NCI-H446 (cell line): ENCODE data around the gene ERN1.
"Not testable (repeated sequence)": the region's sequence is repeated elsewhere in the genome, so short reads cannot be mapped to it uniquely, and the experiment has no call there.

Experiments used
- DNase-seq, 2 experiments: peaks; one replicate each; lab custom pipeline; 2025; lab: John Stamatoyannopoulos, UW

ERN1 gene

DNA sequence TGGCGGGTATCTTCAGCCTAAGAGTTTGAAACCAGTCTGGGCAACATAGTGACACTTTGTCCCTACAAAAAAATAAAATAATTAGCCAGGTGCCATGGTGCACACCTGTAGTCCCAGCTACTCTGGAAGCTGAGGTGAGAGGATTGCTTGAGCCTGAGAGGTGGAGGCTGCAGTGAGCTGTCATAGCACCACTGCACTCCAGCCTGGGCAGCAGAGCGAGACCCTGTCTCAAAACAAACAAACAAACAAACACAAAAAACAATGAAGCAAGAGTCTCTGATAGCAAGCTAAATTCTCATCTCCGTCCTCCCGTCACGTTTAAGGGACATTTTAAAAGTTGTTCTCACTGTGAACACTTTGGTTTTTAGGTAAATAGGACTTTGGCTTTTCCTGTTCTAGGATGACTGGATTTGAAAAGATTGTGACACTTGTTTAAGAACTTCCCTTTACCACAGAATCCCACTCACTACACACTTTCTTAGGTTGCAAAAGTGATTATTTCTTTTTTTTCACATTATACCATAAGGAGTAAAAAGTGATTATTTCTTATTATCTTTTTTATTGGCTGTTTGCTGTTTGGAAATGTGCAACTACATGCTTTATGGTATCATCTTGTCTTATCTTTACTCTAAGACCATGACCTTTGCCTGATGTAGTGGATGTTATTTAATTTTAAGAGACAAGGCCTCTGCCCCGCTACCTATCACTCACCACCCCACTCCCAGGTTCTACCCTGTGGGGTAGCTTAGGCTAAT lies 4.4 kb upstream of the ERN1 start:
- no peak for DNase-seq

DNA sequence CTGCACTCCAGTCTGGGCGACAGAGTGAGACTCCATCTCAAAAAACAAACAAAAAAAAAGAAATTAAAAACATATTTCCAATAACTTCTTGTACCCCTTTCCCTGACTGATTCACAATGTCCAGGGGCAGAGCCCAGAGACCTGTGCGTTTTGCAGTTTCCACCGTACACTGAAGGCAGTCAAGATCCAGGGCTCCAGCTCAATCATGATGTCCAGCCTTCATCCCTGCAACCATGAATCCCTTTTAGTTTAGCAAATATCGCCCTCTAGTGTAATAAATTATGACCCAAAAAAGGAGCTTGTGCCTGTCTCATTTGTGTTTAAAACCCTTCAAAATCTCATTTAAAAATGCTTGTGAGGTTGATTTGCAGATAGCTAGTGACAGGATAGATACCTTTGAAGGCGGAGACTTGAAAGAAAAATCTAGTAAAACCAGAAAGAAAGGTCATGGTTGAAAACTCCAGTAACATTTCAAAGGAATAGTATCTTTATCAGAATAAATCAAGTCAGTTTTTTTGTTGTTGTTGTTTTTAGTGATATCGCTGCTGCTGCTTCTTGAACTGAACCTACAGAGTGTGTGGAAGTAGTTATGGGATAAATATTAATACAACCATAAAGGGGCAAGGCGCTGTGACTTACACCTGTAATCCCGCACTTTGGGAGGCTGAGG lies 3.7 kb upstream of the ERN1 start:
- peak; percentile 43 to 73 for DNase-seq

DNA sequence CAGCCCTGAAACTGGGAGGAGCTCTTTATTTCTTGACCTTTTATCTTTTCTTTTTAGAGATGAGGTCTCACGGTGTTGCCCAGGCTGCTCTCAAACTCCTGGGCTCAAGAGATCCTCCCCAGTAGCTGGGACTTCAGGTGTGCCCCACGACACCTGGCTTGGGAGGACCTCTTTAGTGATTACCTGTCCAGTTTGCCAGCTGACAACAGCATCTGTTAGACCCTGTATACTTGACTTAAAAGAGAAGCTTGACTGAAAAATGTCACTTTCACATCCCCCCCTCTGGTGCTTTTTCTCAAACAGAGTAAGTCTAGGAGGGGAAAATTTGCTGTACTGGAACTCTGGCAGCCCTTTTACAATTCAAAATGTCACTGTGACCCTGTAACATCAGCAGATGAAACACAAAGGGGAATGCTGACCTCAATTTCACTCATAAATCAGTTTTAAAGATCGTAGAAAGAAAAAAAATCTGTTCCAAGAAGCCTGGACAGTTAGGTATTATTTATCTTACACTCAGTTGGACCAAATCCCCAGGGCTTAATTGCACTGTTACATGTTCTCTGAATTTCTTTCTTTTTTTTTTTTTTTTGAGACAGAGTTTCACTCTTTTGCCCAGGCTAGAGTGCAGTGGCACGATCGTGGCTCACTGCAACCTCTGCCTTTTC lies 1.8 kb upstream of the ERN1 start:
- DNase-seq: no peak

DNA sequence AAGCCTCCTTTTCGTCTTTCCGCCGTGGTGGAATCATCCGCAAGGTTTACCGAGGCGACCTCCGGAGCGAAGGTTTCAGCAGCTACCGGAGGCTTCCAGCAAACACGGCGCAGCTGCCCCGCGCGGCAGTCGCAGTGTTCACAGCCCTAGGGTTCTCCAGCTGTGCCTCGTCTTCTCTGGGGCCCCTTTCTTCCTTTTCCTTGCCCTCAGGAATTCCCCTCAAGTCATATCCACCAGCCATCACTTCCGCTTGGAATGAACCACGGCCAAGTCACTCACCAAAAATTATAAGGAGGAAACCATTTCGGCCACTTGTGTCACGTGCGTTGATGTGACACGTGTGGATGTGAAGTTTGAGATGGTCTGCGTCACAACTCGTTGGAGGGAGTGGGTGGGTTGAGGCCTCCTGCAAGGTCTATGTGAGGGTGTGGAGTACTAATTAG lies 636 bp upstream of the ERN1 start:
- no peak for DNase-seq

DNA sequence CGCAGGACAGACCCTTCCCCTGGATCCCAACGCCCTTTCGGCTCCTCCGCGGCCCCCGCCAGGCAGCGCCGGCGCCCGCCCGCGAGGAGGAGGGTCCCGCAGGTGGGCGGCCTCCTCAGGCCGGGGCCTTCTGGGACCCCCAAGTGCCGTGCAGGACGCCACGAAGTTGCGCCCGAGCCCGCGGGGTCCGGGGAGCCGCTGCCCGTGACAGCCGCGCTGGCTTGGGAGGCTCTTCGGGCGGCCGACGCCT lies 504 bp downstream of the ERN1 start:
- no peak for DNase-seq

DNA sequence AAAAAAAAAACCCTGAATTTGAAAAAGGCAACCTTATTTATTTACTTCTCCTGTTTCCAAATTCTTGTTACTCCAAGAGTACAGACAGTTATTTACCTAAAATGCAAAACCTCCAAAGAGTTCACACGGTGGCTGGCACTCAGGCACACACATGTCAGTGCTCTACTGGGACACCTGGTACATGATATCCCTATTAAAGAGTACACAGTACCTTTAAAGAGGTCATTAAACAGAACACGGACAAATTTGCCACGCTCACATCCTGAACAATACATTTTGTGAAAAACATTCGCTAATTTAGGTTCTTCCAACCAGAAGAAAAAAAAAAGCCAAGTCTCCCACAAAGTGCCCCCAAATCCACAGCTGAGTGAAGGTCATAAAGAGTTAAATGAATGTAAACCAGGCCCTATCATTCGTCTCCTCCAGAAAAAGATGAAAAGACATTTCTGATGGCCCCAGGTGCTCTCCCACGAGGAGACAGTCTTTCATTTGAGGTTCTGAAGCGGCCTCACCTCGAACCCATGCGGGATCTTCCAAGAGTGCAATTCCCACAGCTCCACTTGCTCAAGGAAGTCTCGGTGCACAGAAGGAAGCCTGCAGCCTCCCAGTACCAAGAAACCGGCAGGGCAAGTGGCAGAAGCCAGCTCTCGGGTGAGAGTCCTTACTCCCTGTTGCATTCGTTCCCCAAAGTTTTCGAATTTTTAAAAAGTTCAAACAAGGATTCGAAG lies 993 bp downstream of the ERN1 start:
- no peak for DNase-seq

DNA sequence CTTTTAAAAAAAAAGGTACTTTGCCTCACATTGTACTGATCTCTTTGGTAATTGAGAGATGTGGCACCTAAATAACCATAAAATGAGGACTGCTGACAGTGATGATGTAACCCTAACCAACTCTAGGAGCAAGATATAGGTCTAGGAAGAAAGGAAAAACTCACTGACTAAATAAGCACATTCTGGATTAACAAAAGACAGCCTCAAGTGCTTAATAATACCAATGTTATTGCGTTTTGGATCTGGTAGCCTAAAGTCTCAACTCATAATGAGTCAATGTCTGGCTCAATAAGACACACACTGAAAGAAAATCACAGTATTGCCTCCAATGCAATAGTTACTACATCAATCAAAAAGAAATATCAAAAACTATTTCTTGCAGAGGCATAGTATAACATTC lies 3.0 kb downstream of the ERN1 start:
- no peak for DNase-seq

DNA sequence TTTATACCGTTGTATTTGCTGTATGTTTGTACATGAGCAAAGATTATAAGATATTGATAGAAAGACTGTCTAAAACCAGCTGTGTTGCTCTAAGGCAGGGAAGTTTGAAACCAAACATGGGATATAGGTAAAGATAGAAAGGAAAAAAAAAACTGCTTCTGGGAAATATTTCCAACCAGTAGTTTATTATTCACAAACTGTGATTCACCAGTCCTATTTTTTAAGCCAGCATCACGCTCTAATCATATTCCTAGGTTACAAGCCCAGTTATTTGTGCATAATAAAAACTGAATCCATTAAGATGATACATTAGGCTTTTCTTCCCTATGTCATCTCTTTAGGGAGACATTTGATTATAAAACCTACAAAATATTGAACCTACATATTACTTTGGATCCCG lies 4.0 kb downstream of the ERN1 start:
- no peak for DNase-seq

DNA sequence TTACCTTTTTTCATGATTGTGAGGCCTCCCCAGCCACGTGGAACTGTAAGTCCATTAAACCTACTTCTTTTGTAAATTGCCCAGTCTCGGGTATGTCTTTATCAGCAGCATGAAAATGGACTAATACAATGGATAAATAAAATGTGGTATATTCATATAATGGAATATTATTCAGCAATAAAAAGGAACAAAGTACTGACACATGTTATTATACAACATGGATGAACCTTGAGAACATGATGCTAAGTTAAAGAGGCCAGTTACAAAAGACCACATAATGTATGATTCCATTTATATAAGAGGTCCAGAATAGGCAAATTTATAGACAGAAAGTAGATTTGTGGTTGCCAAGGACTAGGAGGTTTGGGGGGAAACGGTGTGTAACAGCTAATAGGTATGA lies 5.3 kb downstream of the ERN1 start:
- no peak for DNase-seq

DNA sequence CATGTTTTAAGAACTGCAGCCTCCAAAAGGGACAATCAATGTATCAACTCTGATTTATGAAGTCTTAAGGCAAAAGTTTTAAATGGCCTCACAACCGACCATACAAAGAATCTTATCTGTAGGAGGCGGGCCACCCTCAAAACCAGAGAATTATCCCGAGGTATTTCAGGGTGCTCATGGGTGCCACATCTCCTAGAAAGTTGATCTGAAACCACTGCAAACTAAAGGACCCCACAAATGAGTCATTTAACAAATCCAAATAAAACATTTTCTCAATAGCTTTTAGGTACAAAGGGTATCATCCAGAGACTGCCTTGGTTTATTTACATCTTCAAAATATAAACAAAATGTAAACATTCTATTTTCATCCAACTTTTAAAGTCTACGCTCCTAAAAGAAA lies 6.8 kb downstream of the ERN1 start:
- DNase-seq: no peak

DNA sequence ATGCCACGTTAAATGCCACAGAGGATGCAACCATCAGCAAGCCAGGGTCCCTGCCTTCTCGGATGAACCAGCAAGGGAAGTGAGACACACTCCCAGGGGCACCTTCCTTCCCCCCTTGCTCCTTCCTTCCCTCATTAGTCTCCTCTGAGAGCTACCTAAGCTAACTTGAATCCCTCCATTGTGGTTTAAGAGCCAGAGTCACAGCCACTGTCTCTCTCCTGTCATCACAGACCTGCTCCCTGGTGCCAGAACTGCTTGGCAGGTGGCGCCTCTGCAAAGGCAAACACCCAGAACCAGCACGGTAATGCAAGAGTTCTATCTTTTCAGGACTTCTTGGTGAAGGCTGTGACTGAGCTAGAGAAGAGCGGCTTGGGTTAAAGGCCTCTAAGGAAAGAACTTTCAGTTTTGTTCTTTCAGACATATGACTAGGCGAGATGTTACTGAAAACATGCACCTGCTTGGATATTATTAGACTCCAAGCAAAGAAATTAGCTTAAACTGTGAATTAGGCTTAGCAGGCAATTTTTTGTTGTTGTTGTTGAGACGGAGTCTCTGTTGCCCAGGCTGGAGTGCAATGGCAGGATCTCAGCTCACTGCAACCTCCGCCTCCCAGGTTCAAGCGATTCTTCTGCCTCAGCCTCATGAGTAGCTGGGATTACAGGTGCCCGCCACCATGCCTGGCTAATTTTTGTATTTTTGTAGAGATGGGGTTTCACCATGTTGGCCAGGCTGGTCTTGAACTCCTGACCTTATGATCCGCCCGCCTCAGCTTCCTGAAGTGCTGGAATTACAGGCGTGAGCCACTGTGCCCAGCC lies 8.8 kb downstream of the ERN1 start:
- not testable (repeated sequence) for DNase-seq

DNA sequence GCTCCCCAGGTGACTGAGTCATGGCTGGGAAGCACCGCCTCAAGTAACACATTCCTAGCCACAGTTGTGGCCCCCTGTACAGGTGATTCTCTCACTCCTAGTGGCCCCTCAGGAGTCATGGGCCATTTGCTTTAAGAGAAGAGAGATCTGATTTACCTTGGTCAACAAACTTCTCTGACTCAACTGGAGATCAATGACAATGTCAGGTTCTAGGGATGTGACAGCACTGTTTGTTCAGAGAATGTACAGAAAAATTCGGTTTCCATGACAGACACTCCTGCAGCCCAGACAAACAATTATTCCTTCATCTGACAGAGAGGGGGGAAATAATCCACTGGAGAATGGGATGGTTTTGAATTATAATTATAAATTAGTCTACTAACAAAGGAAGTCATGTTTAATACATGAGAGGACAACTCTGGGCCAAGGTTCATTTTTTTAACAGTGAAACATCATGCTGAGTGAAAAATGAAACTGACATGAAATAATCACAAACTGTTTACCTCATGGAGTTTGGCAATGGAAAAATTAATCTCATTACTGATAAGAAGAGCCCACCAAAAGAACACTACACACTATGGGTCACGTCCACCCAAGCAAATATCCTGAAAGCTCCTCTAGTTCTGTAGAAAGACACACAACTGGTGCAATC lies 9.7 kb downstream of the ERN1 start:
- DNase-seq: no peak

DNA sequence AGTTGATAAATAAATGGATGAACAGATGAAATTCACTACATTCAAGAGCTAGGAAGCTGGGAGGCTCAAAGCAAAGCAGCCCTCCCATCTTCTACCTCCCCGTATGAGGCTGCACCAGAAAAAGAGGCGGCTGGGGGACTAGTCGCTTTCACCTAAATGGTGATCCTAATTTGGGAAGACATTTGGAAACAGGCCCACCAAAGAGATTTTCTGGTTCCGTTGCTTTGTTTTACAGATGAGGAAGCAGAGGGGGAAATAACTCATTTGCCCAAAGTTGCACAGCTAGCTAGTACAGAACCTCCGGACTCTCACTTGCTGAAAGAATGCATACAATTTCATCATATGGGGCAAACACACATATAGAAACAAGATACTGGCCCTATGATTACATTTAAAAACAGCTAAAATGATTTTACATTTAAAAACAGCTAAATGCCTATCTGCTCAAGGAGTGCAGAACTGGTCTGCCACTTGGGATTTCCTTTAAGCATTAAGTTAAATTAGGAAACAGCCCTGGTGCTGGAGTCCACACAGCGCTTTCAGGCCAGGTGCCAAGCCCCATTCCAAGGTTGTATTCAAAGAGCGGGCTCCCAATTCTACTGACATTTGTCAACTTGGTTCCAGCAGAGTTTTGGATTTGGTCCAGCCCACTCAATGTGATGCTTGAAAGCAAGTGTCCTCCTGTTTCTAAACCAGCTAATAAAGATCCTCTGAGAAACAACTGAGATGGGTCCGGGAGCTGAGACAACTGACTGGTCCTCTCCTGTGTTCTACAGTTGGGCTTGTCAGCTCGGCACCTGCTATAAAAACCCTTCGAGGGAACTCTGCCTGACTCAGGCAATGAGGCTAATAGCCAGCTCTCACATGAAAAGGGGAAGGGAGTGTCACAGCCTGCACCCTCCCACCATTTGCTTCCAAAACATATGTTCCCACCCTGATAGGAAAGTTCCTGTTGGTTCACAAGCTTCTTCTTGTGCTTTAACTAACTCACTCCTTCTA lies 11.7 kb downstream of the ERN1 start:
- DNase-seq: peak; percentile 53 to 80

DNA sequence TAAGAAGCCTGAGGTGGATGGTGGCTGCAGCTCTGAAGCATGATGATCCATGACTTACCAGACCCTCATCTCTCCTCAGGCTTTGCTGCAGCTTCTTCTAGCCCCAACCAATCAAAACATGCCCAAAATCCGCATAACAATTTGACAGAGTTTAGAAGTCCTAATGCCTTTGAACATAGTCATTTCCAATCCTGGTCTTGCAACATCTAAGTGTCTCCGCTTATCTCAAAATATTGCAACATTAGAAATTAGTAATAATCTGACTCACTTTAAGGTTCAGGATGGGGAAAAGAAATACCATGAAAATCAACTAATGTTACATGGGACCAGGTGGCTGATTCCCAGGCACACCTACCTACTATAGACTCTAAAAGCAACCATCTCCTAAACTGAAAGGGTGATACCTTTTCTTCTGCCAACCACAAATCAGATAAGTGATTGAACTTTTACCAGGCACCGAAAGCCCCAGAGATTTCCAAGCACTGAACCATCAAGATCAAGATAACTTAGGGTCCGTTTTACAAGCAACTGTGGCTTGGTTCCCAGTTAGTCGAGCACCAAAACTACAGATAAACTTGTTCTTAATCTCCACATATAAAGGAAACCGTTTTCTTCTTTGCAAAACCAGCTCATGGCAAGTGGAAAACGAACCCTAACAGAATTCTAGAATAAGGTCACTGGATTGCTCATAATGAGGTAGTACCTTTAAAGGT lies 14.0 kb downstream of the ERN1 start:
- DNase-seq: no peak

DNA sequence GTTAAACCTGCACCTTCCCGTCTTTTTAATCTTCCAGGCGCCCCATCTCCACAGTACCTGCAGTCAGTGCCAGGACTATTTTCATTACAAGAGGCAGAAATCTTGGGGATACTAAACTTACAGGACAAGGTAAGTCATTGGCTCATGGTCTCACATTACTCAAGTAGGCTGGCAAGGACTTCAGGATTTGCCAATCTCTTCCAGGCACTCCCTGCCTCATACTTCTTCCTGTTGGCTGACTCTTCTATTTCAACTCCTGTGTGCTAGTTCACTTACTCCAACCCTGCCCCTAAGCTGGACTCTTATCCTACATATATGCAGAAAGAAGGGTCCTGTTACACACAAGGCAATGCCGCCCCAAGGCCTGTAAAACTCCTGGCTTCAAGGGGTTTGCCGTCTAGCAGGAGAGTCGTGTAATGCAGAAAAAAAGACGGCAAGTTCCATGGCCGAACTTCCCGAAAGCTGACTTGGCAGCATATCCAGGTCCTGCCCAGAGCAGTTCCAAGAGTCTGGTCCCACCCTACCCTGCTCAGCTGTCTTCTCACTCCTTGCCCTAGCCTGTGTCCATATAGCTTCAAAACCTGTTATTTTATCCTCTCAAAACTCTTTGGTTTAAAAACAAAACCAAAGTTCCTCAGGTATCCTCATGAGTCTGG lies 14.8 kb downstream of the ERN1 start:
- no peak for DNase-seq

DNA sequence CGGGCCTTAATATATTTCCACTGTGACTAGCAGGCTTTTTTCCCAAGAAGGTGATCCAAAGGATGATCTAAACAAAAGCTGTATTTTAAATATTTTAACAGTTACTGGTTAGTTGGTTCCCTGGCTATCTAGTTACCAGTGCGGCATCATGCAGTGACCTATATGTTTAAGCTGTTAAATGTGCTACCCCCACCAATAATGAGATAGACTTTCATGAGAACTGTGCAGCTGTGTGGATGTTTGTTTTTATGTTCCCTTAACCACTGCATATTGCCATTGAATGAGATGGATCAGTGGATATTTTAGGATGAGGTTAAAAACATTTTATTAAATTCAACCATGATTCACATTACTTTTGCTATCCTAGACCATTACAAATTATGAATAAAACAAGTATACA lies 16.9 kb downstream of the ERN1 start:
- no peak for DNase-seq

DNA sequence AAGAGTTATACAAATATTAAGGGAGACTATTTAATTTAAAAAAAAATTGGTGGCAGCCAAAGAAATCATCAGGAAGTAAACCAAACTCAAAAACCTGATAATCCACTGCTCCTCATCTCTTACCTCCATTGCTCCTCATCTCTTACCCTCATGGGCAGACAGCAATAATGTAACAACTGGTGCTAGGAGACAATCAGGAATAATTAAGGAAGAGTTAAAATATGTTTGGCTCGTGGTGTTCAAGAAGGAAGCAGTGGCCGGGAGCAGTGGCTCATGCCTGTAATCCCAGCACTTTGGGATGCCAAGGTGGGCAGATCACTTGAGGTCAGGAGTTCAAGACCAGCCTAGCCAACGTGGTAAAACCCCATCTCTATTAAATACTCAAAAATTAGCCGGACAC lies 18.1 kb downstream of the ERN1 start:
- DNase-seq: no peak

DNA sequence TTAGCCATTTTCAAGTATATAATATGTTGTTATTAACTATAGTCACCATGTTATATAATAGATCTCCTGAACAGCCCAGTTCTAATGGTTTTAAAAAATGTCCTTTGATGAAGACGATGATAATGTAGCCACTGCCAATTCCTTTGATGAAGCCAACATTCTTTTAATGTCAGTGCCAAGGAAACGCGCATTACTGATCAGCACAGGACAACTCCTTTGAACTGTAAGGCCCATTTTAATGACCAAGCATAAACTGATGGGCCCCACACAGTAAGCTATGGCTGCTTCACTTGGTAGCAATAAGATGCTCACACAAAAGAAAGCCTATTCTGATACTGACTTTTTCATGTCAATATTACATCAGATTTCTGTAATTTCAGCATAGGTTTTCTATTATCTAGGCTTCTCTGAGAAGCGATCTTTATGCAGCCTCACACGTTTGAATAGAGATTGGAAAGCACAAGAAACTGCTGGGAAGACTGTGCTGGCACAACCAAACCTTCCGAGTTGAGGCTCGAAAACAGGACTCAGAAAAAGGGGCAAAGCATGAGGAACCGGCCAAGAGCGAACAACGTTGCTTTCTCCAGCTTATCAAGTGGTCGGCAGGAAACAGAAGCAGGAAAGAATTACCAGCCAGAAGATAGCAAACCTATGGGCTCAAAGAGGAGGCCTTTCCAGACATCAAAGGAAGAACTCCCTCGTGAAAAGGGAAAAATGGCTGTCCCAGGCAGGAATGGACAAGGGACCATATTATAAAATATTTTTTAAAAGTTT lies 19.4 kb downstream of the ERN1 start:
- DNase-seq: no peak
